Measurements from ENCODE around the gene FOXP3.

- TF ChIP-seq CTCF (IDR thresholded peaks at IDR 0.05) (no peak), POLR2A (IDR thresholded peaks at IDR 0.05) (no peak)
Measured at GRCh38 chrX:49246541-49246940, 18.0 kb downstream of the FOXP3 start.
